Measurements from ENCODE around the gene BMF. TPM values are rescaled to one million over a fixed set of nuclear protein-coding genes. Genes with fewer than 3 reads are reported as not detected.

BMF gene
- total RNA-seq, 1 experiment from 2014 or later: 13.2 TPM

GRCh38 chr15:40048211-40048792, 60.4 kb downstream of the BMF start:
- H3K27ac ChIP-seq (ENCODE audit: insufficient read length, low read depth, low read length): no peak overlapping the region
- no CpG with 5 or more reads among the region's 10 CpGs for WGBS (ENCODE audit: extremely low coverage, insufficient read length, low lambda C conversion rate)
- peak overlapping the region in 1 of 3 experiments; percentile 17; a peak in 1 of 7 replicates for H3K27ac Mint-ChIP-seq

More at GRCh38 chr15:40048211-40048792, 60.4 kb downstream of the BMF start:
- H3K4me3 Mint-ChIP-seq: no peak overlapping the region
- Histone ChIP-seq H3K14ac (ENCODE audit: insufficient read depth, low read length) (no peak overlapping the region), H3K4me1 (ENCODE audit: insufficient read depth, low read length) (peaks cover 7% of the 10 kb centered on the region; the same call in 1 of the 2 replicates), H3K56ac (ENCODE audit: insufficient read length, low read depth, low read length) (no peak overlapping the region), H4K20me1 (ENCODE audit: control insufficient read depth, insufficient read depth, insufficient read length) (no peaks in the 10 kb centered on the region), H2BK15ac (ENCODE audit: low read depth, low read length) (no peak overlapping the region), H2AK5ac (ENCODE audit: insufficient read length, low read length) (no peak overlapping the region), H2BK20ac (ENCODE audit: low read depth, low read length, poor library complexity, severe bottlenecking) (no peak overlapping the region), H3K79me2 (ENCODE audit: insufficient read depth, low read length) (no peaks in the 10 kb centered on the region), H3K27me3 (ENCODE audit: insufficient read depth, low read length) (no peaks in the 10 kb centered on the region), H4K91ac (ENCODE audit: insufficient read length, low read depth, low read length) (no peak overlapping the region), H3K9ac (ENCODE audit: extremely low read depth, insufficient read length, low read length) (no peak overlapping the region), H3K4me2 (ENCODE audit: insufficient read depth, insufficient read length, low read length) (no peak overlapping the region), H3T11ph (ENCODE audit: low read length) (no peak overlapping the region), H3K9me3 (ENCODE audit: control insufficient read depth, low read depth, low read length) (no peaks in the 10 kb centered on the region), H3K4ac (ENCODE audit: low read depth, low read length) (no peak overlapping the region), H3K18ac (ENCODE audit: insufficient read length, low read depth, low read length) (no peak overlapping the region), H2BK12ac (ENCODE audit: insufficient read length, low read depth, low read length) (no peak overlapping the region), H3K23ac (ENCODE audit: insufficient read length, low read depth, low read length) (no peak overlapping the region), H2AFZ (ENCODE audit: low read length) (no peak overlapping the region), H4K5ac (ENCODE audit: insufficient read length, low read depth, low read length) (no peak overlapping the region), H4K8ac (replicated peaks; ENCODE audit: insufficient read length, low read depth, low read length) (no peak overlapping the region), H2BK120ac (ENCODE audit: low read depth, low read length, poor library complexity, severe bottlenecking) (no peak overlapping the region), H3K23me2 (ENCODE audit: insufficient read length, low read depth, low read length, poor library complexity, severe bottlenecking) (peaks cover 3% of the 10 kb centered on the region), H3K79me1 (ENCODE audit: insufficient read depth, low read depth, low read length, poor library complexity, severe bottlenecking) (no peaks in the 10 kb centered on the region), H2BK5ac (ENCODE audit: insufficient read length, low read length) (no peak overlapping the region)
- H3K36me3 Mint-ChIP-seq (ENCODE audit: insufficient read depth in 1 of 3, low read depth in 3 of 3): no peaks in the 10 kb centered on the region; a peak in 2 of 7 replicates
- no peak for TF ChIP-seq CTCF (conservative IDR thresholded peaks at IDR 0.05)
- peaks cover 55 to 56% of the 10 kb centered on the region in 2 experiments for H3K4me1 Mint-ChIP-seq
- no peak for DNase-seq
- peaks cover 2% of the 10 kb centered on the region; the same call in 1 of the 2 replicates for H3K27me3 Mint-ChIP-seq (ENCODE audit: low read depth)
- H3K9me3 Mint-ChIP-seq: no peaks in the 10 kb centered on the region; a peak in 1 of 5 replicates

All from H9 (cell line).